ENCODE results near the gene CCNJL.

CCNJL gene

GRCh38 chr5:160290751-160291150, 21.6 kb downstream of the CCNJL start:
- DNase-seq (ENCODE audit: low spot score) = no peak

- no peak for DNase-seq (ENCODE audit: low spot score)
Observed at GRCh38 chr5:160289721-160290120, 22.6 kb downstream of the CCNJL start.

GRCh38 chr5:160289356-160289651, 23.1 kb downstream of the CCNJL start:
- no peak for DNase-seq (ENCODE audit: low spot score)

- DNase-seq (ENCODE audit: low spot score) = no peak
Observed at GRCh38 chr5:160287378-160288051, 24.8 kb downstream of the CCNJL start.

GRCh38 chr5:160286947-160287346, 25.4 kb downstream of the CCNJL start:
- no peak for DNase-seq (ENCODE audit: low spot score)

GRCh38 chr5:160285316-160285715, 27.0 kb downstream of the CCNJL start:
- DNase-seq (ENCODE audit: low spot score) = no peak

GRCh38 chr5:160284291-160284873, 28.0 kb downstream of the CCNJL start:
- DNase-seq (ENCODE audit: low spot score) = no peak

- no peak for DNase-seq (ENCODE audit: low spot score)
Observed at GRCh38 chr5:160281275-160281674, 31.1 kb downstream of the CCNJL start.

- DNase-seq (ENCODE audit: low spot score) = no peak
Observed at GRCh38 chr5:160280384-160281095, 31.8 kb downstream of the CCNJL start.

- no peak for DNase-seq (ENCODE audit: low spot score)
Observed at GRCh38 chr5:160278343-160278742, 34.0 kb downstream of the CCNJL start.

- DNase-seq (ENCODE audit: low spot score) = no peak
Observed at GRCh38 chr5:160274483-160274931, 37.9 kb downstream of the CCNJL start.

GRCh38 chr5:160272889-160273288, 39.5 kb downstream of the CCNJL start:
- no peak for DNase-seq (ENCODE audit: low spot score)

GRCh38 chr5:160272264-160272663, 40.1 kb downstream of the CCNJL start:
- DNase-seq (ENCODE audit: low spot score) = no peak

- no peak for DNase-seq (ENCODE audit: low spot score)
Observed at GRCh38 chr5:160271836-160272235, 40.5 kb downstream of the CCNJL start.

- no peak for DNase-seq (ENCODE audit: low spot score)
Observed at GRCh38 chr5:160271396-160271795, 41.0 kb downstream of the CCNJL start.

- no peak for DNase-seq (ENCODE audit: low spot score)
Observed at GRCh38 chr5:160270704-160271103, 41.7 kb downstream of the CCNJL start.

GRCh38 chr5:160269017-160269416, 43.3 kb downstream of the CCNJL start:
- DNase-seq (ENCODE audit: low spot score) = no peak

- no peak for DNase-seq (ENCODE audit: low spot score)
Observed at GRCh38 chr5:160268121-160268520, 44.2 kb downstream of the CCNJL start.

GRCh38 chr5:160266752-160267345, 45.5 kb downstream of the CCNJL start:
- no peak for DNase-seq (ENCODE audit: low spot score)

GRCh38 chr5:160266044-160266443, 46.3 kb downstream of the CCNJL start:
- no peak for DNase-seq (ENCODE audit: low spot score)

- DNase-seq (ENCODE audit: low spot score) = no peak
Observed at GRCh38 chr5:160263326-160263855, 49.0 kb downstream of the CCNJL start.

GRCh38 chr5:160262151-160263074, 50.0 kb downstream of the CCNJL start:
- DNase-seq (ENCODE audit: low spot score) = peak; percentile 71
